A549 (cell line): ENCODE measurements around the gene MYH9.

Experiments used
- POLR2AphosphoS2 ChIP-seq: conservative IDR thresholded peaks from 2 replicates; pipeline ENCODE4 v1.6.1; 2012; ENCODE audit warnings: low read length, improper control_type of control experiment, inconsistent platforms
- REST ChIP-seq: fragments of 200-600 bp; sonication (generic); IDR thresholded peaks from 2 replicates; pipeline ENCODE4 v1.6.1; 2016; ENCODE audit warnings: antibody characterized with exemption, mild to moderate bottlenecking, moderate library complexity

GRCh38 chr22:36303115-36303467, 84.7 kb downstream of the MYH9 start:
- no peak for TF ChIP-seq REST
- TF ChIP-seq POLR2AphosphoS2: no peak
